COLO829 (cell line): Measurements from ENCODE around the gene MECR.

Experiments used
- DNase-seq: peaks from one replicate; pipeline ENCODE4 v3.0.0; 2012; ENCODE audit warnings: low spot score

The MECR gene

GRCh38 chr1:29255134-29255666, 24.5 kb upstream of the MECR start:
- DNase-seq: no peak

- DNase-seq: no peak
These were observed 23.6 kb upstream of the MECR start for GRCh38 chr1:29254346-29254745.

DNA sequence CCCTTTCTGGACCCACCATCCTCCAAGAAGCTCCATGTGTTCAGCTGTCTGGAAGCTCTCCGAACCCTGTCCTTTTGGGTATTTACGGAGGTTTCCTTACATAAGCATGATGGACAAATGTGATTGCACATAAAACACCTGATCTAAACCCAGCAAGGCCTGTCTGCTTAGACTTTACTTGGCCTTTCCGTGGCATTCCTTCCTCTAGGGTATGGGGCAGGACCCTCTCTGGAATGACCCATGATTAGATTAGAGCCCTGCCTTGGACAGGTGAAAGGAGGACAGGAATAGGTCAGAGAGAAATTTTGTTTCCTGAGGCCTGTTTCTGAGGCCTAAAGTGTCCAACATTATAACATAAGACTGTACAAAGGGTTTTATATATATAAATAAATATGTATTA, 22.4 kb upstream of the MECR start:
- no peak for DNase-seq

DNA sequence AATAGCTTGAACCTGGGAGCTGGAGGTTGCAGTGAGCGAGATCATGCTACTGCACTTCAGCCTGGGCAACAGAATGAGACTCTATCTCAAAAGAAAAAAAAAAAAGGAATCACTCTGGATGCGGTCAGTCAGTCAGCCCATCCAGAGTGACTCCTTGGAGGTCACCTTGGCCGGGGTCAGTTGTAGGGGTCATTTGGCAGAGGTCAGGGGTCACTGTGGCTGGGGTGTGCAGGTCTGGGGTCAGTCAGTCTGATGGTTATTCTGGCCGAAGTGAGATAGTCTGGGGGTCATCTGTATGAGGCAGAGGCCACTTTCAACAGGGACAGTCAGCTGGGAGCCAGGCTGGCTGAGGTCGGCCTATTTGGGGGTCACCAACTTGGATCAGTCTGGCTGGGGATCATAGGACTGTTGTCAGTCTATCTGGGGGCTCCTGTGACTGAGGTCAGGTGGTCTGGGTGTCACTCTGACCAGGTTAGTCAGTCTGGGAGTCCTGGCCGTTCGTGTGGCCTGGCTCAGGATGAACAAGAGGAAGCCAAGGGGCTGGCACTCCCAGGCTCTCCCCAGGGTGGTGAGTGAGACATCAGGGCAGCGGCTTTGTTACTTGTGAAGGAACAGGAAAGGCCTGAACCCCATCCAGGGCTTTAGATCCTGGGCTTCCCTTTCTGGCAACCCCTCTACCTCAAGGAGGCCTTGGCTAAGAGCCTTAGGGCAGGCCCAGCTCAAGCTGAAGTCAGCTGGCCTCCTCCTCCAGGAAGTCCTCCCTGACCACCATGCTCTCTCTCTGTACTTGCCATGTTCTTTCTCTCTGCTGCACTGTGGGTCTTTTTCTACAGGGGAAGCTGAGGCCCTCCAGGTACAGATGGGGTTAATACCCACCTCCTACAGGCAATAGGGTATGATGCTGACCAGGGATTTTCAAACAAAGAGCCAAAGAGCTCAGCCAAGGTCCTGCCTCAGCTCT, 20.7 kb upstream of the MECR start:
- DNase-seq: no peak

DNA sequence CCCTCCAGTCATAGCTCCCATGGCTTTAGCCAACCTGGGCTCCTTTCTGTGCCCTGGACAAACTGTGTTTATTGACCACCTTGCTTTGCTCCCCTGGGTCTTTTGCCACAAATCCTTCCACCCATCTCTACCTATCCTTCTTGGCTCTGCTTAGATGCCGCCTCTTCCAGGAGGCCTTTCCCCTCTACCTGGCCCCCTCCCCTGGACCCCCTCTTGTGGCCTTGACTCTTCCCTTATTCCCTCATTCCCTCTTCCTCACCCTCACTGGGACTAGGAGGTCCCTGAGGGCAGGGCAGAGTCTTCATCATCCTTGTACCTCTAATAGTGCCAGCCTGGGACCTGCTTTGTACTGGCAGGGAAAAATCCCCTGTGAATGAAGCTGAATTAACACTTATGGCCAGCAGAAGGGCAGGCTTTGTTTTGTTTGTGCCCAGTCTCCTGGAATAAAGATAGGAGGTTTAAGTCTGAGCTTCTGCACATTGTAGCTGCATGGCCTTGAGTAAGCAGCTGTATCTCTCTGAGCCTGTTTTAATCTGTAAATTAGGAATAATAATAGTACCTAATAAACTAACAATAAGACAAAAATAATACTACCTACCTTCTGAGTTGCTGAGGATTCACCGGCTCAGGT, 19.3 kb upstream of the MECR start:
- DNase-seq: no peak

DNA sequence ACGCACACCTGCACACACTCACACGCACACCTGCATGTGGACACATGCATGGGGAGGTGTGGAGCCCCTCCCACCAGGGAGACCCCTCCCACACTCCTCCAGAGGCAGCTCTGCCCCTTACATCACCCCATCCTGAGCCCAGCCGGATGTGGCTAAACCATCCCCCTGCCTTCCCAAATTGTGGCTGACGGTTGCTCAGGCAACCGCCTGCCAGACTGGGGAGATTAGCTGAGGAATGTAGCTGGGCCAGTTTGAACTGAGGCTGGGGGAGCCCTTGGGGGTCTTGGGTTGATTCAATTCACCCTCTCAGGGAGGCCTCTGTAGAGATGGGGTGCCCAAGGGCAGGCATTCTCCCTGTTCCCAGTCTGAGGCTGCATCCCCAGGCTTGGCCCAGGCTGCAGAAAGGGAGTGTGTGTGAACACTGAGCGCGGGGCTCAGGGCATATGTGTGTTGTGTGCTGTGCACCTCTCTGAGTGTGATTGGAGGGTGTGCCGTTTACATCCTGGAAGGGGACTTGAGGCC, 18.5 kb upstream of the MECR start:
- no peak for DNase-seq

GRCh38 chr1:29248409-29248808, 17.7 kb upstream of the MECR start:
- no peak for DNase-seq

GRCh38 chr1:29247571-29248273, 17.0 kb upstream of the MECR start:
- DNase-seq: no peak

- no peak for DNase-seq
These were observed 16.3 kb upstream of the MECR start for GRCh38 chr1:29247044-29247443.

- peak; percentile 29 for DNase-seq
These were observed 15.1 kb upstream of the MECR start for GRCh38 chr1:29245876-29246275.

DNA sequence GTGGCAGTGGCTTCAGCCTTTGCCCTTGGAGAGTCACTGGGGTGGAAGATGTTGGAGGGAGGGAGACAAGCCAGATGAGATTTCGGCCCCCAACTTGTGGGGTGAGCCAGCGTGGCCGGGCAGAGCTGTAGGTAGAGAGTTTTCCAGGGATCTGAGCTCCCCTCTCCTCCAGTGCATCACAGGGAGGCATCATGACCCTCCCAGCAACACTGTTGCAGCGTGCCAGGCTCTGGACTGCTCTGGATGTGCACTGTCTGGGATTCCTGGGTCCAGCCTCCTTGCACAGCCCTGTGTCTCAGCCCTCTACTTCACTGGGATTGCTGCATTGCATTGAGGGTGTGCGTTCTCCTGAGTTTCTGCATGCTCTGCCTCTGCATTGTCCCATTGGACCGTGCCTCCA, 14.5 kb upstream of the MECR start:
- no peak for DNase-seq

- no peak for DNase-seq
These were observed 13.1 kb upstream of the MECR start for GRCh38 chr1:29243871-29244200.

GRCh38 chr1:29243023-29243870, 12.5 kb upstream of the MECR start:
- no peak for DNase-seq

- no peak for DNase-seq
These were observed 10.3 kb upstream of the MECR start for GRCh38 chr1:29240986-29241385.

GRCh38 chr1:29240400-29240837, 9.7 kb upstream of the MECR start:
- no peak for DNase-seq

DNA sequence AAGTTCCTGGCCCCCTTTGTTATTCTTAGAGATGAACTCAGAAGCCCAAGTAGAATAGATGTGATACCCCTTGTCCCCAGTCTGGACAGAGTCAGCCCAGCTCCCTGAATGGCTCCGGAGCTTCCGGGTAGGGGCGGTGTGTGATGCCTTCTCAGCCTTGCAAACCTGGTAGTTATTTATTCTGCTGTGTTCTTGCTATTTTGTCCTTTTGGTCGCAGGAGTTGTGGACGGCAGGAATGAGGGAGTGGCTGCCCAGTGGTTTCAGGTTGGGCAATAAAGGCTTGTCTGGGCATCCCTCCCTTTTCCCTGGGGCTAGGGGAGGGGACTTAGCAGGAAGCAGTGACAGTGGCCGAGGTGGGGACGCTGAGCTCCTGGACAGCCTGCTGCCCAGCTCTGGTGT, 8.4 kb upstream of the MECR start:
- DNase-seq: no peak

GRCh38 chr1:29238620-29239002, 7.9 kb upstream of the MECR start:
- no peak for DNase-seq

GRCh38 chr1:29237852-29238619, 7.3 kb upstream of the MECR start:
- no peak for DNase-seq

DNA sequence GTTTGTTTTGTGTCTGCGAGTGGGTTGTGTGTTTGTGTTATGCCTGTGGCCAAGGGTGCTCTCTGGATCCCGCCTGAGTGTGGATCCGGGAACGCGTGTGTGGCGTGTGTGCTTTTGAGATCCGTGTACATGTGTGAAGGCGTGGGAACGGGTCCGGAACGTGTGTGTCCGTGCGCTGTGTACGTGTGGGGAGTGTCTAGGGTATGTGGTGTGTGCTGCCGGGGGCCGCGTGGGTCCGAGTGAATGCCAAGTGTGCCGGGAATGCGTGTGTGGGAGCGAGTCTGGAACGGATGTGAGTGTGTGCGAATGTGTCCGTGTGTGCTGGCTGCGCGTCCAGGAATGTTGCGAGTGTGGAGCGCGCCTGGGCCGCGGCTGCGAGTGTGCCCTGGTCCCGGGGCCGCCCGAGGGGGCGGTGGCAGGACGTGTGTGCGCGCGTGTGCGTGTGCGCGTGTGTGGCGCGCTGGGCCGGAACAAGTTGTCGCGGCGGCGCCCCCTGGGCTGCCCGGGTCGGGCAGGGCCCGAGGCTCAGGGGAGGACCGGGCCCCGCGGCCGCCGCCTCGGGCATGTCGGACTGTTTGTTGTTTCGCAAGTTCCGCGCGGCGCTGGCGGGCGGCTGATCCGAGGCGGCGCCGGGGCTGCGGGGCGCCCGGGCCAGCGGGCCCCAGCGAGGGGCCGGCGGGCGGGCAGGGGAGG, 6.5 kb upstream of the MECR start:
- DNase-seq: no peak

DNA sequence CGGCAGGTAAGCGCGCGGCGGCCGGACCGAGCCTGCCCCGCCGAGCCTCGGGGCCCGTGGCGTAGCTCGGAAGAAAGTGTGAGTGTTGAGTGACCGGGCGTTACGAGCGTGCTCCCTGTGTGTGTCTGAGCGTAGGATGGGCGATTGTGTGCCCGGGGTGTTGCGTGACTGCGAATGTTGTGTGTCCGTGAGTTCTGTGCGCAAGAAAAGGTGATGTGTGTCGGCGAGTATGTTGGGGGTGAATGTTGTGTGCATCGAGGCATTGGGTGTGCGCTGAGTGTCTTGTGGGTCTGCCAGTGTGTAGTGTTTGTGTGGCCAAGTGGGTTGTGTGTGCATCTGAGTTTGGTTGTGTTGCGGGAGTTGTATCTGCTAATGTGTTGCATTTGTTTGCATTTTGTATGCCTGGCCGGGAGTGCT, 6.0 kb upstream of the MECR start:
- no peak for DNase-seq
